Fibroblast of skin of scalp (primary cell): ENCODE measurements around the gene OR9I1. TPM values are rescaled to one million over a fixed set of nuclear protein-coding genes. Genes with fewer than 3 reads are reported as not detected.

Experiments used
- DNase-seq: peaks from one replicate; pipeline ENCODE4 v3.0.0-alpha.2; 2013
- polyA plus RNA-seq, 2 experiments: library from polyadenylated mRNA; unstranded; fragments of 120-200 nt; gene quantifications; one replicate each; pipeline ENCODE4 v1.2.1, GENCODE V29; 2013; ENCODE audit not compliant: insufficient read length in 2 of 2

OR9I1 gene, protein sequence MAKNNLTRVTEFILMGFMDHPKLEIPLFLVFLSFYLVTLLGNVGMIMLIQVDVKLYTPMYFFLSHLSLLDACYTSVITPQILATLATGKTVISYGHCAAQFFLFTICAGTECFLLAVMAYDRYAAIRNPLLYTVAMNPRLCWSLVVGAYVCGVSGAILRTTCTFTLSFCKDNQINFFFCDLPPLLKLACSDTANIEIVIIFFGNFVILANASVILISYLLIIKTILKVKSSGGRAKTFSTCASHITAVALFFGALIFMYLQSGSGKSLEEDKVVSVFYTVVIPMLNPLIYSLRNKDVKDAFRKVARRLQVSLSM
- polyA plus RNA-seq (2013, experiment 1 of 2; ENCODE audit: insufficient read length) = not detected
- polyA plus RNA-seq (2013, experiment 2 of 2; ENCODE audit: insufficient read length) = not detected

DNA sequence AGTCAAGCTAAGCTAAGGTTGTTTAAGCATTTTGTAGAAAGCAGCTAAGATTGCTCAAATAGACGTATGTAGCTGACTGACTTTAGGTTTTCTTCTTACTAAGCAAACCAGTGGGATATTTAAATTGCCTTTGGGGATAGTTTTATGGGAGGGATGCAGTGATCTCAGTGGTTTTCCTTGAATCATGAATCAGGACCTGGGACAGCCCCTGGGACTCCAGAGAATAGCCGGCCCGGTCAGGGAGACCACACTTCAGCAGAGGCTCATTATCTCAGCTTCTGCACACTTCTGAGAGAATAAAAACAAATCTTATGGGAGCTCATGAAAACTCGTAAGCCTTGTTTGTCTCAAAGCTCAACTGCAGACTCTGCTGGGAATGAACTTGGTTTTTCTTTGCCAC is at the start of gene OR9I1:
Gene OR9I1 (minus strand): TSS at position 62 of the 400 bp plus-strand sequence. CDS start 6,086 bp downstream, outside the sequence.
- no peak for DNase-seq

- no peak for DNase-seq
Observed at GRCh38 chr11:58165504-58166106, 40.3 kb upstream of the OR9I1 start.

GRCh38 chr11:58164990-58165389 is 39.7 kb upstream of the OR9I1 start:
- DNase-seq = no peak

DNA sequence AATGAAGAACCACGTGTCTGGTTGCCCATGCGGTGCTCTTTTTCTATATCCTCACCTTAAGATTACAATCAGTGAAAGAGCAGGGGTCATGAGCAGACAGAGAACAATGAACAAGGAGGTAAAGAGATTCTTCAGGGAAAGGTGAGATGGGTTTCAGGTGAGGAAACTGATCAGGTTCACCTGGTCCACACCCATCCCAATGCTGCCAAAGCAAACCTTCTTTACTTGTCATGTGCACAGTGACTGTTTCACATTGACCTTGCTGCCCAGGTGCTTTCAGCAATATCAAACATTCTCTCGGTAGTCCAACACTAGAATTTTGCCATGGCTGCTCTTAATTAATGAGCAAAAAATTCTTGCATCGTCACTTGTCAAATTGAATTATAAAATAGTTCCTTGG is 39.1 kb upstream of the OR9I1 start:
- no peak for DNase-seq

DNA sequence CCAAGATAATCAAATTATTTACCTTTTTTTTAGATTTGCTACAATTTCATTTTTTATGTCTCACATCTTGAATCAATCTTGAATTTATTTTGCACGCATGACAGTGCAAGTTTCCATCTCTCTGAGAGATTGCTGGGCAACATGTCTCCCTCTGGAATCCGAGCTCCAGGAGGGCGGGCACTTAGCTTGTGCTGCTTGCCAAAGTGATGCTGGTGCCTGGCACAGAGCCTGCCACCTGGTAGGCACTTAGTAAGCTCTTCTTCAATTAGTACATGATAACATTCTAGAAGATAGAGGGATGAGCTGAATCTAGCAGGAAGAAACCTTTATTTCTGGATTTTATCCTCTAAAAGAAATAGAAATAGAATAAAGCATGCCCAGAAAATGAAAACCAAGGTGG is 27.5 kb upstream of the OR9I1 start:
- DNase-seq = no peak

GRCh38 chr11:58142761-58143160 is 17.4 kb upstream of the OR9I1 start:
- DNase-seq = no peak

DNA sequence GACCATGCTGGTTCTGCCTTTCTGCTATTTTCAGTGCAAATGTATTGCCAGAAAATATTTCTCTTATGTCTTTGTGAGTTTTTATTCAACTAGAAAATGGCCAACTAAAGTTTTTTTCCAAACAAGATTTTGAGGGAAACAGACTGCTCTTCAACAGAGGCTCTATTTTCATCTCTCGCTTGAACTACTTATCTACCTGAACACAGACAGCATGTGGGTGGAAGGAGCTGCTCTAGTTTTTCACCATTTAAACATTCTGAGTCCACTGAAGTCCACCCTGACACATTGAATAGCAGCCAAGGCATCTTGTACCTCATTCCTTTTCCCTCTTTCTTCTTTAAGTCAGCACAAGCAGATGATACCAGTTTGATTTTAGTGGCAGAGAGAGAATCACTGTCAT is 9.8 kb upstream of the OR9I1 start:
- DNase-seq = no peak

- DNase-seq = no peak
Observed at GRCh38 chr11:58134151-58134550, 8.8 kb upstream of the OR9I1 start.

DNA sequence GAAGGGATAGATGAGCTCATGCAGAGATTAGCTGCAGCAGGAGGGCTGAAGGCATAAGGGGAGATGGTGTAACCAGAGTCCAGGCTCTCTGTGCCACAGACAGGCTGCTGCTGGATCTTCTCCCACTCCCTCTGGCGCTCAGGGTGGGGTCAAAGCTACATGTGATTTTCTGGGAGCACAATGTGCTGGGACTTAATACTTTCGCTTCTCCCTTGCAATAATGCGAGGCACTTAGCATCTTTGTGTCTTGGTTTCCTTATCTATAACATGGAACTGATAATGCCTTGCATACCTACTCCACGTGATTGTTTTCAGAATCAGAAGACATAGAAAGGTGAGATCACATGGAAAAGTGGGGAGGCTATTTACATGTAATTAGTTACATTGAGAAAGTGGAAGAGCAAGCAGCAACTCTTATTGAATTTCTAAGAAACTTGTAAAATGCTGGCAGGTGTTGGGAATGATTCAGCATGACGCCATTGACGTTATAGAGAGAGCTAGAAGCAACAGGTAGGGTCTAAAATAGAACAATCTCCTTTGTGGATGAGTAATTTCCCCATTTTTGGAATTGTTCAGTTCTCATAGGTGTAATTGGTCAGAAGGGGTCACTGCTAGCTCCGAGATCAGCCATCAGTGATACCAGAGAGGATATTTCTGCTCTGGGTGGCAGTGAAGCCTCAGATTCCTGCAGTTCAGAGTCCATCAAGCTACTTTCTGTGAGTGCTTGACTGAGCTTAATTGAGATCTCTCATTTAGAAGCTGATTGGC is 8.2 kb upstream of the OR9I1 start:
- no peak for DNase-seq

GRCh38 chr11:58127350-58127749 is 2.0 kb upstream of the OR9I1 start:
- no peak for DNase-seq

- no peak for DNase-seq
Observed at GRCh38 chr11:58121096-58121495, 4.2 kb downstream of the OR9I1 start.

- DNase-seq = no peak
Observed at GRCh38 chr11:58097437-58097836, 27.9 kb downstream of the OR9I1 start.

DNA sequence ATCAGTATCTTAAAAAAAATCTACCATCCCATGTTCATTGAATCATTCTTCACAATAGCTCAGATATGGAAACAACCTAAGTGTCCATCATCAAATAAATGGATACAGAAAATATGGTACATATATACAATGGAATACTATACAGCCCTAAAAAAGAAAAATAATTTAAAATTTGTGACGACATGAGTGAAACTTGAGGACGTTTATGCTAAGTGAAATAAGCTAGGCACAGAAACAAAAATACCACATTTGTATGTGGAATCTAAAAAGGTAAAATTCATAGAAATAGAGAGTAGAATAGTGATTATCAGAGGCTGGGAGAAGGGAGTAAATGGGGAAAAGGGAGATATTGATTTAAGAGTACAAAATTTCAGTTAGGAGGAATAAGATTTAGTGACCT is 38.8 kb downstream of the OR9I1 start:
- no peak for DNase-seq

- DNase-seq = no peak
Observed at GRCh38 chr11:58075781-58076180, 49.5 kb downstream of the OR9I1 start.

DNA sequence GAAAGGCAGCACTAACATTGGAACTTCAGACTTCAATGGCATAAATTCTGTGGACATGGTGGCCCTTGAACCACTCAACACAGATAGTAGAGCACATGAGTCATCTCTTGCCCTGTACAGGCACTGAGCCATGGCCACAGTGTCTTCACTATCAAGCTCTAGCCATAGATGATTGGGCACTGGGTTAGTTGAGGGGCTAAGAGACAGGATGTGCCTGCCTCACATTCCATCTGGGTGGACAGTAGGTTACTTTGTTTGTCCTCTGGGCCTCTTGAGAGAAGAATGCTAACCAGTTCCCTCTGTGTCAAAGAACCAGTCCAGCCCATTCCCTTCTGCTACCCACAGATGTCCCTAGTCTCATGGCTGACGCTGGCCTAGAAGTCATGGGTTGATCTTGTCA is 54.7 kb downstream of the OR9I1 start:
- DNase-seq = no peak

DNA sequence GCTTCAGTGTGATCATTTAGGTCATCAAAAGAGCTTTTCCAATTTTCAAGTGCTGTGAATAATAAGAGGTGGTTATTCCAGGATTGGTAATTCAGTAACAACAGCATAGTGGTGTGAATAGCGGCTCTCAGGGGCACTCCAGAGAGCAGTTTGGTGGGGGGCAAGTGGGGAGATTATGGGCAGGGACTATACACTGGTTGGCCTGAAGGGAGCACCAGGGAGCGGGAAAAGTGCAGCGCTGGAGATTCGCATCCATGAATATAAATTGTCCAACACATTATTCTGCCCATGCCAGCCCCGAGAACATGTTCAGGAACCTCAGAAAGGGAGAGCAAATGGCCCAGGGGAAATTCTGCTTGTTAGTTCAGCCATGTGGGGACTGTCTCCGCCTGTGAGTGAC is 56.7 kb downstream of the OR9I1 start:
- no peak for DNase-seq

DNA sequence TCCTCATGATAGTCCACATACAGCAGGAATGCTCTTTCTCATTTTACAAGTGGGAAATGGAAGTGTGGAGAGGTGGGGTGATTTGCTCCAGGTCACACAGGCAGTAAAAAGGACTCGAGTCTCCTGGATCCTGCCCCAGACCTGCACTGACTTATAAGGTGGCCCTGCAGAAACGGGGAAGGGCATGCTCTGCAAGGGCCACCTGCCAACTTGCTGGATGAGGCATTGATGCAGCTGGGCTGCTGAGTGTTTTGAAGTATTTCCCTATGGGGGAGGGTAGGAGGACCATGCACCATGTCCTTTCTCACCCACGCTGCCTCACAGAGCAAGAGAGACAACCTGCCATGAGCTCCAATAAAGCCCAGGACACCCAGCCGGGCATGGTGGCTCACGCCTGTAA is 57.6 kb downstream of the OR9I1 start:
- DNase-seq = no peak
